Colonic mucosa (tissue), 4 donors: ENCODE measurements around the gene OTOGL. TPM values are rescaled to one million over a fixed set of nuclear protein-coding genes. Genes with fewer than 3 reads are reported as not detected.

Experiments
- DNase-seq: peaks from one replicate; pipeline ENCODE4 v3.0.0-alpha.2; 2020
- H3K27ac ChIP-seq: fragments of 200-600 bp; one replicate; pipeline ENCODE4 v1.8.0; 2021
- H3K27me3 ChIP-seq: fragments of 200-600 bp; one replicate; pipeline ENCODE4 v1.8.0; 2021
- H3K36me3 ChIP-seq: fragments of 200-600 bp; one replicate; pipeline ENCODE4 v1.8.0; 2021
- H3K4me1 ChIP-seq: fragments of 200-600 bp; one replicate; pipeline ENCODE4 v1.8.0; 2021; ENCODE audit warnings: mild to moderate bottlenecking
- H3K4me3 ChIP-seq: fragments of 200-600 bp; one replicate; pipeline ENCODE4 v1.8.0; 2021
- H3K9ac ChIP-seq, 2 donors: one replicate each; pipeline ENCODE4 v1.7.0; 2013; ENCODE audit warnings: control low read depth in 2 of 2, low read depth in 2 of 2, low read length in 2 of 2
- H3K9me3 ChIP-seq: fragments of 200-600 bp; one replicate; pipeline ENCODE4 v1.8.0; 2021
- CTCF ChIP-seq: fragments of 200-600 bp; IDR thresholded peaks from one replicate; pipeline ENCODE4 v1.8.0; 2022; ENCODE audit warnings: antibody characterized with exemption, mild to moderate bottlenecking
- intact Hi-C: fragments of 100-400 bp; cut with DNase I; formaldehyde crosslinking; loops from one replicate; pipeline ENCODE4 v1.14.1; 2022
- total RNA-seq, 2 donors: library from RNA; stranded (reverse); fragmentation: NEBNext Ultra II Directional in 1 of 2; extraction: Animal tissue kit (Norgen Biotek cat#: 25700) in 1 of 2; gene quantifications; one replicate each; pipeline ENCODE4 v1.2.1, GENCODE V29; 2021
- donor health status: healthy.
- donor health status: DM: no; HTN: no; CAD: no.
- donor health status: DM: no; HTN: no; CAD: no.

OTOGL gene
- total RNA-seq, 2 donors from 2014 or later, result 0.08 to 0.27 TPM

DNA sequence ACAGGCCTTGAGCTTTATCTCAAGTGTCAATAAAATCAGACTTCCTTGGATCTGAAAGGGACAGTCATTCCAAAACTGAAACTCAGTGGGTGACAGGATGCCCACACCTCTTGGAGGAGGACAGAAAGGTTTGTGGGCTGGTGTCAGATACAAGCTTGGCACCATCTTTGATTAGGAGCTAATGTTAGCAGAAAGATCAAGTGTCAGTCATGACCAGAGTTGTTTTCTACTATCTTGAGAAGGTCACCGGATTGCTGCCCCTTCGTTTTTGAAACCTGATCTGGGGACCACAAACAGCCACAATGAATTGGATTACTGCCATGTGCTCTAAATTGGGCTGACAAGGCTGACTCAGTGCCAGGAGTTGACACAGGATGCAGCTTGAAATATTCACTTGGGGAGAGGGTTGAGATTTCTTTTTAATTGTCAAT is 88.3 kb downstream of the OTOGL start:
- Histone ChIP-seq H3K27me3 (no peaks in the 10 kb centered on the region), H3K4me3 (no peak overlapping the region), H3K27ac (peak overlapping the region; percentile 25), H3K9ac (no peak overlapping the region), H3K4me1 (no peaks in the 10 kb centered on the region), H3K9me3 (no peaks in the 10 kb centered on the region), H3K36me3 (no peaks in the 10 kb centered on the region)
- intact Hi-C loops, result loop anchor here (5.0 to 10.0 kb wide), 3 partner anchors 293 to 780 kb away; no protein-coding TSS in a partner anchor
- TF ChIP-seq CTCF, result no peak
- no peak for DNase-seq

- no peak for DNase-seq
- intact Hi-C loops, result loop anchor here (5.0 to 10.0 kb wide), 3 partner anchors 294 to 781 kb away; no protein-coding TSS in a partner anchor
- H3K36me3 ChIP-seq, result no peaks in the 10 kb centered on the region
- H3K27me3 ChIP-seq, result no peaks in the 10 kb centered on the region
- H3K4me1 ChIP-seq, result no peaks in the 10 kb centered on the region
- H3K9me3 ChIP-seq, result no peaks in the 10 kb centered on the region
- peak overlapping the region; percentile 5 for H3K27ac ChIP-seq
- no peak overlapping the region for H3K4me3 ChIP-seq
- H3K9ac ChIP-seq, result no peak overlapping the region
- no peak for TF ChIP-seq CTCF
Measured at GRCh38 chr12:80188576-80188975, 89.2 kb downstream of the OTOGL start.

DNA sequence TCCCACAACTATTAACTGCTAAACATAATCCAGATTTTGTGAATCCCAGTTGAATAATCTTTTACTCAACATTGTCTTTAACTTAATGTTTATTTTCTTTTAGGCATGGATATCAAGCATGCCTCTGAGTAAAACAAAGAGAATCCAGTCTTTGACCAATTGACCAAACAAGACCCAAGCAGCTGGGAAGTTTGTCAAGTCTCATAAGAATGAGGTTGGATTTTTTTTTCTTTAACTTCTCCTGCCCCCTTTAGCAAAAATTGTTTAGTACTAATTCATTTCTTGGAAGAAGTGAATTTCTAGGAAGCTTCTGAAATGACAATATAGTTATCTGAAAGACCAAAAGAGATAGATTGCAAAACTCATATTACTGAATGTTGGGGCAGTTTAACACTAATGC is 89.9 kb downstream of the OTOGL start:
- TF ChIP-seq CTCF, result no peak
- Histone ChIP-seq H3K27ac (no peak overlapping the region), H3K4me3 (no peak overlapping the region)

DNA sequence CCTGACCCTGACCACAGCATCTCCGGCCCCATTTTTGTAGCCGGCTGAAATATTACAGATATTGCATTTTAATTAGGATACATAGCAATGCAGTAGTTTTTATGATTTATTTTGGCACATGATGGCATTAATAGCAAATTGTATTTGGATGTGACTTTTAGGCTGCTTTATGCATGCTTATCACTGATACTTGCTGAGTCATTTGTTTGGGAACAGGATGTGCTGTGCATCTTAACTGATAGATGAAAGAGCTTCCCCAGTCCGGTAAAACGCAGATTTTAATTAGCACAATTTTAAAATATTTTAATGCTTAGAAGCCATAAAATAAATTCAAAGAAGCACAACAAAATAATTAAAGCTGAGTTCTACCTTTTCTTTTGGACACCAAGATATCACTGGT is 90.7 kb downstream of the OTOGL start:
- Histone ChIP-seq H3K36me3 (no peaks in the 10 kb centered on the region), H3K9me3 (no peaks in the 10 kb centered on the region), H3K4me1 (no peaks in the 10 kb centered on the region), H3K27me3 (no peaks in the 10 kb centered on the region), H3K4me3 (no peak overlapping the region), H3K9ac (no peak overlapping the region), H3K27ac (no peak overlapping the region)
- TF ChIP-seq CTCF, result no peak
- no peak for DNase-seq
- intact Hi-C loops, result no loop called here

More for the DNA sequence above, 89.9 kb downstream of the OTOGL start:
- Histone ChIP-seq H3K4me1 (no peaks in the 10 kb centered on the region), H3K9me3 (no peaks in the 10 kb centered on the region), H3K36me3 (no peaks in the 10 kb centered on the region), H3K27me3 (no peaks in the 10 kb centered on the region), H3K9ac (no peak overlapping the region)
- intact Hi-C loops, result loop anchor here (5.0 to 10.0 kb wide), 3 partner anchors 294 to 782 kb away; no protein-coding TSS in a partner anchor
- DNase-seq, result no peak

DNA sequence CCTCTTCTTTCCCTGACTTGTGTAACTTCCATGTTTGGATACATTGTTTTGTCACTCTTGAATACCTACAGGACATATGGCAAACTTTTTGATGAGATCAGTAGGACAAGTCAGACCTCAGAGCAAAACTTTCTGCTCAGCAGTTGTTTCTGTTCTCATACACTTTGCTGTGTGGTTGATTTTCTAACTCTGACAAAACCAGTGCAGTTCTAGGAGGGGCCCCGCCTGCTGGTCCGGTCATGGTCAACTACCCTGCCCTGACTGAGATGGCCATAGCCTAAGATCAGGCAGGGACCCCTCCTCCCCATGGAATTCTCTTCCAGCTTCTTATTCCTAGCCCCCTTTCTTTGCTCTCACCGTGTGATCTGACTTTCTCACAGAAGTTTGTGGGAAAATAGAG is 92.8 kb downstream of the OTOGL start:
- H3K36me3 ChIP-seq, result no peaks in the 10 kb centered on the region
- no peaks in the 10 kb centered on the region for H3K4me1 ChIP-seq
- H3K27me3 ChIP-seq, result no peaks in the 10 kb centered on the region
- intact Hi-C loops, result no loop called here
- H3K27ac ChIP-seq, result no peak overlapping the region
- no peak overlapping the region for H3K9ac ChIP-seq
- no peak overlapping the region for H3K4me3 ChIP-seq
- DNase-seq, result no peak
- no peaks in the 10 kb centered on the region for H3K9me3 ChIP-seq
- no peak for TF ChIP-seq CTCF
